PFSK-1 (cell line): ENCODE measurements around the gene OGFR.

Experiments used
- POLR2AphosphoS5 ChIP-seq: IDR thresholded peaks from 2 replicates; pipeline ENCODE4 v1.6.1; 2012; ENCODE audit warnings: low read depth, mild to moderate bottlenecking, control low read depth, low read length, moderate library complexity
- SIN3A ChIP-seq: IDR thresholded peaks from 2 replicates; pipeline ENCODE4 v1.6.1; 2012; ENCODE audit warnings: mild to moderate bottlenecking, low read length, moderate library complexity, borderline replicate concordance; ENCODE audit not compliant: insufficient read depth
- TAF1 ChIP-seq: IDR thresholded peaks from 2 replicates; pipeline ENCODE4 v1.6.1; 2012; ENCODE audit warnings: low read length, control low read depth, borderline replicate concordance; ENCODE audit not compliant: insufficient read depth
- TF ChIP-seq, protein P1 (sequence below), 2 experiments: IDR thresholded peaks; 2 replicates each; pipeline versions ENCODE4 v1.6.1 to v1.8.0; 2011 to 2012; ENCODE audit warnings: low read depth in 2 of 2, low read length in 2 of 2, control low read depth in 1 of 2, inconsistent platforms in 1 of 2, mild to moderate bottlenecking in 1 of 2, moderate library complexity in 1 of 2; ENCODE audit not compliant: insufficient read depth in 1 of 2

- TF ChIP-seq TAF1 (no peak), POLR2AphosphoS5 (no peak), SIN3A (no peak)
- TF ChIP-seq, protein P1, sequence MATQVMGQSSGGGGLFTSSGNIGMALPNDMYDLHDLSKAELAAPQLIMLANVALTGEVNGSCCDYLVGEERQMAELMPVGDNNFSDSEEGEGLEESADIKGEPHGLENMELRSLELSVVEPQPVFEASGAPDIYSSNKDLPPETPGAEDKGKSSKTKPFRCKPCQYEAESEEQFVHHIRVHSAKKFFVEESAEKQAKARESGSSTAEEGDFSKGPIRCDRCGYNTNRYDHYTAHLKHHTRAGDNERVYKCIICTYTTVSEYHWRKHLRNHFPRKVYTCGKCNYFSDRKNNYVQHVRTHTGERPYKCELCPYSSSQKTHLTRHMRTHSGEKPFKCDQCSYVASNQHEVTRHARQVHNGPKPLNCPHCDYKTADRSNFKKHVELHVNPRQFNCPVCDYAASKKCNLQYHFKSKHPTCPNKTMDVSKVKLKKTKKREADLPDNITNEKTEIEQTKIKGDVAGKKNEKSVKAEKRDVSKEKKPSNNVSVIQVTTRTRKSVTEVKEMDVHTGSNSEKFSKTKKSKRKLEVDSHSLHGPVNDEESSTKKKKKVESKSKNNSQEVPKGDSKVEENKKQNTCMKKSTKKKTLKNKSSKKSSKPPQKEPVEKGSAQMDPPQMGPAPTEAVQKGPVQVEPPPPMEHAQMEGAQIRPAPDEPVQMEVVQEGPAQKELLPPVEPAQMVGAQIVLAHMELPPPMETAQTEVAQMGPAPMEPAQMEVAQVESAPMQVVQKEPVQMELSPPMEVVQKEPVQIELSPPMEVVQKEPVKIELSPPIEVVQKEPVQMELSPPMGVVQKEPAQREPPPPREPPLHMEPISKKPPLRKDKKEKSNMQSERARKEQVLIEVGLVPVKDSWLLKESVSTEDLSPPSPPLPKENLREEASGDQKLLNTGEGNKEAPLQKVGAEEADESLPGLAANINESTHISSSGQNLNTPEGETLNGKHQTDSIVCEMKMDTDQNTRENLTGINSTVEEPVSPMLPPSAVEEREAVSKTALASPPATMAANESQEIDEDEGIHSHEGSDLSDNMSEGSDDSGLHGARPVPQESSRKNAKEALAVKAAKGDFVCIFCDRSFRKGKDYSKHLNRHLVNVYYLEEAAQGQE (IDR thresholded peaks at IDR 0.05; ENCODE audit: insufficient read depth in 1 of 2, low read depth in 2 of 2, low read length in 2 of 2), result no peak
Measured at GRCh38 chr20:62820962-62821725, 16.5 kb downstream of the OGFR start.
